ENCODE results near the gene PLXNA4. TPM values are rescaled to one million over a fixed set of nuclear protein-coding genes. Genes with fewer than 3 reads are reported as not detected.
A peak's percentile ranks its signal among the peaks of the same experiment; 100 is the strongest.

PLXNA4 gene
- total RNA-seq, 1 donor from 2014 or later: 21.7 TPM

GRCh38 chr7:132333301-132333700, 243.0 kb downstream of the PLXNA4 start:
- Mint-ChIP-seq H3K27ac (ENCODE audit: unreplicated experiment) (no peak overlapping the region), H3K9me3 (no peaks in the 10 kb centered on the region)

GRCh38 chr7:132328760-132329159, 247.5 kb downstream of the PLXNA4 start:
- Mint-ChIP-seq H3K36me3 (ENCODE audit: low read depth) (no peaks in the 10 kb centered on the region), H3K4me1 (peaks cover 69% of the 10 kb centered on the region), H3K27ac (ENCODE audit: unreplicated experiment) (peak overlapping the region; percentile 78), H3K4me3 (peak overlapping the region; percentile 69), H3K27me3 (ENCODE audit: low read depth) (peaks cover 10% of the 10 kb centered on the region), H3K9me3 (no peaks in the 10 kb centered on the region)
- TF ChIP-seq CTCF (conservative IDR thresholded peaks at IDR 0.05): no peak
- DNase-seq (ENCODE audit: low read depth, low spot score): no peak

More at GRCh38 chr7:132333301-132333700, 243.0 kb downstream of the PLXNA4 start:
- no peak for TF ChIP-seq CTCF (conservative IDR thresholded peaks at IDR 0.05)
- no peaks in the 10 kb centered on the region for H3K36me3 Mint-ChIP-seq (ENCODE audit: low read depth)
- DNase-seq (ENCODE audit: low read depth, low spot score): no peak
- H3K4me3 Mint-ChIP-seq: no peak overlapping the region
- peaks cover under 1% of the 10 kb centered on the region for H3K27me3 Mint-ChIP-seq (ENCODE audit: low read depth)
- H3K4me1 Mint-ChIP-seq: peaks cover 58% of the 10 kb centered on the region

GRCh38 chr7:132328047-132328620, 248.1 kb downstream of the PLXNA4 start:
- Mint-ChIP-seq H3K4me1 (peaks cover 65% of the 10 kb centered on the region), H3K27ac (ENCODE audit: unreplicated experiment) (peak overlapping the region; percentile 78)

GRCh38 chr7:132326878-132327589, 249.2 kb downstream of the PLXNA4 start:
- Mint-ChIP-seq H3K4me1 (peaks cover 57% of the 10 kb centered on the region), H3K36me3 (ENCODE audit: low read depth) (no peaks in the 10 kb centered on the region), H3K27me3 (ENCODE audit: low read depth) (peaks cover 10% of the 10 kb centered on the region), H3K4me3 (peak overlapping the region; percentile 69), H3K27ac (ENCODE audit: unreplicated experiment) (peak overlapping the region; percentile 78), H3K9me3 (no peaks in the 10 kb centered on the region)
- DNase-seq (ENCODE audit: low read depth, low spot score): no peak
- no peak for TF ChIP-seq CTCF (conservative IDR thresholded peaks at IDR 0.05)

More at GRCh38 chr7:132328047-132328620, 248.1 kb downstream of the PLXNA4 start:
- Mint-ChIP-seq H3K4me3 (peak overlapping the region; percentile 69), H3K36me3 (ENCODE audit: low read depth) (no peaks in the 10 kb centered on the region), H3K27me3 (ENCODE audit: low read depth) (peaks cover 10% of the 10 kb centered on the region), H3K9me3 (no peaks in the 10 kb centered on the region)
- no peak for TF ChIP-seq CTCF (conservative IDR thresholded peaks at IDR 0.05)
- DNase-seq (ENCODE audit: low read depth, low spot score): peak; percentile 52

- no peak overlapping the region for H3K4me3 Mint-ChIP-seq
- no peak for DNase-seq (ENCODE audit: low read depth, low spot score)
- H3K4me1 Mint-ChIP-seq: peaks cover 48% of the 10 kb centered on the region
- no peaks in the 10 kb centered on the region for H3K9me3 Mint-ChIP-seq
- peaks cover 29% of the 10 kb centered on the region for H3K27me3 Mint-ChIP-seq (ENCODE audit: low read depth)
- no peaks in the 10 kb centered on the region for H3K36me3 Mint-ChIP-seq (ENCODE audit: low read depth)
- H3K27ac Mint-ChIP-seq (ENCODE audit: unreplicated experiment): no peak overlapping the region
- no peak for TF ChIP-seq CTCF (conservative IDR thresholded peaks at IDR 0.05)
Observed at GRCh38 chr7:132322970-132323369, 253.3 kb downstream of the PLXNA4 start.
